ENCODE measurements around the gene RBM33. TPM values are rescaled to one million over a fixed set of nuclear protein-coding genes. Genes with fewer than 3 reads are reported as not detected.
"Not testable (repeated sequence)": the region's sequence is repeated elsewhere in the genome, so short reads cannot be mapped to it uniquely, and the experiment has no call there.

RBM33 gene, protein sequence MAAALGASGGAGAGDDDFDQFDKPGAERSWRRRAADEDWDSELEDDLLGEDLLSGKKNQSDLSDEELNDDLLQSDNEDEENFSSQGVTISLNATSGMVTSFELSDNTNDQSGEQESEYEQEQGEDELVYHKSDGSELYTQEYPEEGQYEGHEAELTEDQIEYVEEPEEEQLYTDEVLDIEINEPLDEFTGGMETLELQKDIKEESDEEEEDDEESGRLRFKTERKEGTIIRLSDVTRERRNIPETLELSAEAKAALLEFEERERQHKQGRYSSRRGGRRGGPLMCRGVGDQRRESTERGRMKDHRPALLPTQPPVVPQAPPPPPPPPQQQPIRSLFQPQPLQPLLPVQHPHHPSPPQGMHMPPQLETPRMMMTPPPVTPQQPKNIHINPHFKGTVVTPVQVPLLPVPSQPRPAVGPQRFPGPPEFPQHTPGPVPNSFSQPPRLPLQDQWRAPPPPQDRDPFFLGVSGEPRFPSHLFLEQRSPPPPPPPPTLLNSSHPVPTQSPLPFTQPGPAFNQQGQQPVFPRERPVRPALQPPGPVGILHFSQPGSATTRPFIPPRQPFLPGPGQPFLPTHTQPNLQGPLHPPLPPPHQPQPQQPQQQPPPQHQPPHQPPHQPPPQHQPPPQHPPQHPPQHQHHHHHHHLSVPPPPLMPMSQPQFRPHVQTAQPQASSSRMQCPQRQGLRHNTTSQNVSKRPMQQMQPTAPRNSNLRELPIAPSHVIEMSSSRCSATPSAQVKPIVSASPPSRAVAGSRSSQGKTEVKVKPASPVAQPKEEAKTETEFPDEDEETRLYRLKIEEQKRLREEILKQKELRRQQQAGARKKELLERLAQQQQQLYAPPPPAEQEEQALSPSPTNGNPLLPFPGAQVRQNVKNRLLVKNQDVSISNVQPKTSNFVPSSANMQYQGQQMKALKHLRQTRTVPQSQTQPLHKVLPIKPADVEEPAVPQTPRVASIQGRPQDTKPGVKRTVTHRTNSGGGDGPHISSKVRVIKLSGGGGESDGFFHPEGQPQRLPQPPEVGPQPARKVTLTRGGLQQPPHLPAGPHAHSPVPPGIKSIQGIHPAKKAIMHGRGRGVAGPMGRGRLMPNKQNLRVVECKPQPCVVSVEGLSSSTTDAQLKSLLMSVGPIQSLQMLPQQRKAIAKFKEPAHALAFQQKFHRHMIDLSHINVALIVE
- 7.3 and 29.9 TPM in 2 replicates for total RNA-seq (2014; rRNA removed; shearing (Covaris generic); ENCODE audit: low replicate concordance)

GRCh38 chr7:155644178-155644970 lies at the start of gene RBM33:
TSS of gene RBM33 (plus strand) at chr7:155644661. CDS start at chr7:155644877, 216 bp downstream.
- in situ Hi-C loops (cut with HindIII; ENCODE audit: low pct_unique_long_range_greater_than_20kb, low sequenced_read_pairs): no loop called here
- peak; percentile 90 for DNase-seq (ENCODE audit: low read depth)

GRCh38 chr7:155594961-155595366 lies 49.5 kb upstream of the RBM33 start:
- in situ Hi-C loops (cut with HindIII; ENCODE audit: low pct_unique_long_range_greater_than_20kb, low sequenced_read_pairs): no loop called here
- no peak for DNase-seq (ENCODE audit: low read depth)

- peak; percentile 21 for DNase-seq (ENCODE audit: low read depth)
- in situ Hi-C loops (cut with HindIII; ENCODE audit: low pct_unique_long_range_greater_than_20kb, low sequenced_read_pairs): no loop called here
These were observed 46.7 kb upstream of the RBM33 start for GRCh38 chr7:155597753-155598140.

DNA sequence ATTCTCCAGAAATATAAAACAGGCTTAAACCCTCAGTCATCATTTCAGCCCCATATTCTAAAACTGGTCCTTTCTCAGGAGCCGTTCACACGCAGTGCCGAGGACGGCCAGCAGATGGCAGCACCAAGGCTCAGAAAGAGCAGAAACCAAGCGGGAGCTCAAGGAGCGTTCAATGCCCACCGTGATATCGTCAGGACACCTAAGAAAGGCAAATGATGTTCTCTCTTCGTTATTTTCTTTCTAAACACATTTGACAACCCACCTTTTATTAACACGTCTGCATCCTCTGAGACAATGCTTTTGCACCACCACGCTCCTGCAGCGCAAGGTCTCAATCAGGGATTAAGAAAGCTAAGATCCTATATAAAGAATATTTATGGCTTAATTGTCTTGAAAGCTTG lies 45.7 kb upstream of the RBM33 start:
- DNase-seq (ENCODE audit: low read depth): peak; percentile 63
- in situ Hi-C loops (cut with HindIII; ENCODE audit: low pct_unique_long_range_greater_than_20kb, low sequenced_read_pairs): no loop called here

DNA sequence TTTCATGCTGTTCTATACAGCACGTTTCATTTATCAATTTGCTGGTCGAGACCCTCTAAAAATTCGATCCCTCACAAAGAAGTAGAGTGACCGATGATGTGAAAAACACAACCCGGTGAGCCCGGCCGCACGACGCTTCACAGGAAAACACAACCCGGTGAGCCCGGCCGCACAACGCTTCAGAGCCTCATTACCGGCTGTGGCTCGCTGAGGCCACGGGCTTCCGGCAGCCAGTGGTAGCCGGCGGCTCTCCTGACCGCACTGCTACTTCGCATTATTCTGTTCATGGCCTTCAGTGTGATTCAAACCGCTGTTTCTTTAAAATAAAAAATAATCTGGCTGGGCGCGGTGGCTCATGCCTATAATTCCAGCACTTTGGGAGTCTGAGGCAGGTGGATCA lies 42.3 kb upstream of the RBM33 start:
- in situ Hi-C loops (cut with HindIII; ENCODE audit: low pct_unique_long_range_greater_than_20kb, low sequenced_read_pairs): no loop called here

GRCh38 chr7:155602750-155603149 lies 41.7 kb upstream of the RBM33 start:
- in situ Hi-C loops (cut with HindIII; ENCODE audit: low pct_unique_long_range_greater_than_20kb, low sequenced_read_pairs): no loop called here
- no peak for DNase-seq (ENCODE audit: low read depth)

More for the DNA sequence above, 42.3 kb upstream of the RBM33 start:
- DNase-seq (ENCODE audit: low read depth): no peak

- DNase-seq (ENCODE audit: low read depth): no peak
- in situ Hi-C loops (cut with HindIII; ENCODE audit: low pct_unique_long_range_greater_than_20kb, low sequenced_read_pairs): no loop called here
These were observed 41.1 kb upstream of the RBM33 start for GRCh38 chr7:155603205-155603857.

GRCh38 chr7:155603858-155604503 lies 40.5 kb upstream of the RBM33 start:
- no peak for DNase-seq (ENCODE audit: low read depth)

GRCh38 chr7:155604504-155604997 lies 39.9 kb upstream of the RBM33 start:
- no peak for DNase-seq (ENCODE audit: low read depth)
- in situ Hi-C loops (cut with HindIII; ENCODE audit: low pct_unique_long_range_greater_than_20kb, low sequenced_read_pairs): no loop called here

More at GRCh38 chr7:155603858-155604503, 40.5 kb upstream of the RBM33 start:
- in situ Hi-C loops (cut with HindIII; ENCODE audit: low pct_unique_long_range_greater_than_20kb, low sequenced_read_pairs): no loop called here

- no peak for DNase-seq (ENCODE audit: low read depth)
- in situ Hi-C loops (cut with HindIII; ENCODE audit: low pct_unique_long_range_greater_than_20kb, low sequenced_read_pairs): no loop called here
These were observed 35.3 kb upstream of the RBM33 start for GRCh38 chr7:155609185-155609584.

DNA sequence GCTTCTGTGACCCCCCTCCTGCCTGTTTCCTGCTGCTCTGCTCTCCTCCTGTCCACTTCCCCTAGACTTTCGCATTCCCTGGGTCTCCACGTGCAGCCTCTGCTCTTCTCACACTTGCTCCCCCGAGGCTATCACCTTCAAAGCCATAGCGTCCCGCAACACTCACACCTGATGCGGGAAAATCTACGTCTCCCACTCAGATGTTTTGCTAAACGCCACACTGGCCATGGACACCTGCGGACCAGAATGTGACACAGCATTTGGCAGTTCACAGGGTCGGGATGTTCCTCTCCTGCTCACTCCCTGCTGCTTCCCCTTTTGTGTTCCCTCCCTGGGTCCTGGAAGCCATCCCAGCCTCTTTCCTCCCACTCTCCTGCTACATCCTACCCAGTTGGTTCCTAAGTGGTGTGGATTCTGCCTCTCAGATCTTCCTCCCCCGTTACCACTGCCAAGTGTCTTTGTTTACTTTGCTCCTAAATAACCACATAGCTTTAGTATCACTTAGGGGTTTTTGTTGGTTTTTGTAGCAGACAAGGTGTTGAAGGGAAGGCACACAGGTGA lies 33.7 kb upstream of the RBM33 start:
- DNase-seq (ENCODE audit: low read depth): no peak
- in situ Hi-C loops (cut with HindIII; ENCODE audit: low pct_unique_long_range_greater_than_20kb, low sequenced_read_pairs): no loop called here

- no peak for DNase-seq (ENCODE audit: low read depth)
- in situ Hi-C loops (cut with HindIII; ENCODE audit: low pct_unique_long_range_greater_than_20kb, low sequenced_read_pairs): no loop called here
These were observed 32.5 kb upstream of the RBM33 start for GRCh38 chr7:155611808-155612447.

GRCh38 chr7:155612658-155613057 lies 31.8 kb upstream of the RBM33 start:
- in situ Hi-C loops (cut with HindIII; ENCODE audit: low pct_unique_long_range_greater_than_20kb, low sequenced_read_pairs): no loop called here
- DNase-seq (ENCODE audit: low read depth): no peak

DNA sequence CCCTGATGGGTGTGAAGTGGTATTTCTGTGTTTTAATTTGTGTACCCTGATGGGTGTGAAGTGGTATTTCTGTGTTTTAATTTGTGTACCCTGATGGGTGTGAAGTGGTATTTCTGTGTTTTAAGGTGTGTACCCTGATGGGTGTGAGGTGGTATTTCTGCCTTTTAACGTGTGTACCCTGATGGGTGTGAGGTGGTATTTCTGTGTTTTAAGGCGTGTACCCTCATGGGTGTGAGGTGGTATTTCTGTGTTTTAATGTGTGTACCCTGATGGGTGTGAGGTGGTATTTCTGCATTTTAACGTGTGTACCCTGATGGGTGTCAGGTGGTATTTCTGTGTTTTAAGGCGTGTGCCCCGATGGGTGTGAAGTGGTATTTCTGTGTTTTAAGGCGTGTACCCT lies 29.4 kb upstream of the RBM33 start:
- DNase-seq (ENCODE audit: low read depth); in situ Hi-C loops (cut with HindIII; ENCODE audit: low pct_unique_long_range_greater_than_20kb, low sequenced_read_pairs): not testable (repeated sequence)

GRCh38 chr7:155618708-155619633 lies 25.5 kb upstream of the RBM33 start:
- in situ Hi-C loops (cut with HindIII; ENCODE audit: low pct_unique_long_range_greater_than_20kb, low sequenced_read_pairs): no loop called here
- DNase-seq (ENCODE audit: low read depth): peak; percentile 91
